NK-92 (cell line): ENCODE results near the gene LGR4.

Source experiments
- DNase-seq: peaks from one replicate; lab custom pipeline; 2025; ENCODE audit not compliant: unreplicated experiment; lab: John Stamatoyannopoulos, UW

The LGR4 gene

GRCh38 chr11:27487706-27488105 lies 15.1 kb upstream of the LGR4 start:
- no peak for DNase-seq

DNA sequence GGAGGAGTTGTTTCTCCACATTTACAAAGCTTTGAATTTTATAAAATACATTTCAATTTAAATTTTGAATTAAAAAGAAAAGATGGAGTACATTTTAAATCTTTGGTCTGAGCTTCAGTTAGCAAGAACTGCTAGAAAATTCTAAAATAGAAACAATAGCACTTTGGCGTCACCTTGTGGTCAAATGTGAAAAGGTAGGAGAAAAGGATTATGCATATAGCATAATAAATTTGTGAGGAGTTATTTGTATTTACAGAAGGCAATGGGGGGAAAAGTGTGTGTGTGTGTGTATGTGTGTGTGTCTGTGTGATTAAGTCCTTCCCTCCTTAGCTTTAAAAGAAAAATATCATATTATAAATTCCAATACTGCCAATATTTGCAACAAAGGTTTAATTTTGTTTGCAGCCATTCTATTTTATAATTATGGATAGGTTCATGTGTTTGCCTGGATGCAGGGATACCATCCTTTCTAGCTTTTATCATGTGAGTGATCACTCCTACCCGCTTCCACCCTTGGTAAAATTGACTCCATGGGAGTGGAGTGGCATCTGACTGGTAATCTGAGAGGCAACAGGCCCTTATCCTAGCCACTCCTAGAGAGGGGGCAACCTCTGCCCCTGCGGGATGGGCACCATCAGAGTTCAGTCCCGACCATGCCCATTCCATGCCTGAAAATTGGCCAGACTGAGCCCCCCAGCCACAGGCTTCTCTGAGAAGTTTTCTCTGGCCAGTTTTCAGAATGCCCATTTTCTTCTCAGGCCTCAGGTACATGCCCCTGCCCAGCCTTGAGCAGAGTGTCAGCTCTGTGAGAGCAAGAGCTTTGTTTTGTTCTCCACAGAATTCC lies 13.6 kb upstream of the LGR4 start:
- no peak for DNase-seq

GRCh38 chr11:27482793-27483192 lies 10.2 kb upstream of the LGR4 start:
- DNase-seq, result no peak

DNA sequence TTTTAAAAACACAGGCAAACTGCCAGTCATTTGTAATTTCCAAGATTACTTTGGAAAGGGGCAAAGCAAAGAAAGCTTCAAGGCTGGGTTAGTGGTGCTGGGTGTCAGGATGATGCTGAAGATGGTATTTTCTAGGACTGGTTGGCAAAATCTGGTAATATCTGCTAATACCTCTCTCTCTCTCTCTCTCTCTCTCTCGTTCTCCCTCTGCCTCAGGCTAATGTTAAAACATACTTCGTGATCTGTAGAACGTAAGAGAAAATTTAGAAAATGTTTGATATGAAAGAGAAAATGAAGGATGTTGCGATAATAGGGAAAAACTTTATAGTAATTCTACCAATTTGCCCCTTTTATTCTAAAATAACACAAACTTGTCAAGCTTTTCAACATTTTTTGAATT lies 9.4 kb upstream of the LGR4 start:
- no peak for DNase-seq

DNA sequence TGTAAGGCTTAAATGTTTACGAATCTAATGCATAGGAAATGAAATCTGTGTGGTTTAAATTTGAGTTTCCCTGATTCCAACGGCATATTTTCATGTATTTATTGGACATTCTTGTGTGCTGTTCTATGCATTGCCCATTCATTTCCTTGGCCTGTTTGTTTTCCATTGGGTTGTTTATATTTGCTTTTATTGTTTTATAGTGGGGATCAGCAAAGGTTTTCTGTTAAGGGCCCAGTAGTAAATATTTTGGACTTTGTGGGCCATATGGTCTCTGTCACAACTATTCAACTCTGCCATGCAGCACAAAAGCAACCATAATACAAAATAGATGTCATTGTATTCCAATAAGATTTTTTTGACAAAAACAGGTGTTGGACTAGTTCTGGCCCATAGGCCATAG lies 5.2 kb upstream of the LGR4 start:
- DNase-seq, result no peak

GRCh38 chr11:27477243-27477642 lies 4.7 kb upstream of the LGR4 start:
- DNase-seq, result no peak

DNA sequence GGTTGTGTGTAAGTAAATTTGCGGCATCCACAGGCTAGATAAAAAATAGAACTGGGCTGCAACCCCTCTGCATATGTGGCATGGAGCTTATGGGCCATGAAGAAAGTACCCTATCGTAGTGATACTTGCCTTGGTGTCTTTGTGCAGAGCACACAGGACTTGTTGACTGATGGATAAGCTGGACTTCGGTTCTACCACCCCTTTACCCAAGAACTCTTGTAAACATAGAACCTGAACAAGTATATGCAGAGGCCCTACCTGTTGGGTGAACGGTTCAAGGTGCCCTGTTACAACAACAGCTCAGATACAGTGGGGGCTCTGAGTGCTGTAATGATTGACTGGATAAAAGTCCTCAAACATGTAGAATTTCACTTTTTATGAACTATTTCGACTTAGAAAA lies 3.0 kb upstream of the LGR4 start:
- DNase-seq, result no peak

DNA sequence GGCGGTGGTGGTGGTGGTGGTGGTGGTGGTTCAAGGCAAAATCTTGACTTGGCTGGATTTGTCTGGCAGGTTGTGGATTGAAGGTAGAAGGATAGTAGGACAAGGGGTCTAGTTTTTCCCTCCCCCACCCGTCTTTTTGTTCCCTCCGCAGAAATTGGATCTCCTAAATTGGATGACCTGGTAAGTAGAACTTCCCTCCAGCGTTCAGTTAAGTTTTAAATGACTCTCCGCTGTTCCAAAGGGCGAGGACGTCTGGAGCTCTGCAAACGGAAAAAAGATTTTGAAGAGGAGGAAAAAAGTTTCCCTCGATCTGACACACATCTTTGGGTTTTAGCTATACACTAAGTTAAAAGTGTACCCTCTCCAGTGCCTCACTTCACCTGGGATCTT lies 422 bp upstream of the LGR4 start:
- DNase-seq, result no peak

GRCh38 chr11:27471589-27472397 lies 797 bp downstream of the LGR4 start:
- DNase-seq, result no peak

GRCh38 chr11:27470826-27471588 lies 1.6 kb downstream of the LGR4 start:
- DNase-seq, result no peak

GRCh38 chr11:27470166-27470565 lies 2.4 kb downstream of the LGR4 start:
- no peak for DNase-seq

- no peak for DNase-seq
Observed at GRCh38 chr11:27468995-27469695, 3.4 kb downstream of the LGR4 start.

GRCh38 chr11:27468209-27468994 lies 4.2 kb downstream of the LGR4 start:
- DNase-seq, result no peak

DNA sequence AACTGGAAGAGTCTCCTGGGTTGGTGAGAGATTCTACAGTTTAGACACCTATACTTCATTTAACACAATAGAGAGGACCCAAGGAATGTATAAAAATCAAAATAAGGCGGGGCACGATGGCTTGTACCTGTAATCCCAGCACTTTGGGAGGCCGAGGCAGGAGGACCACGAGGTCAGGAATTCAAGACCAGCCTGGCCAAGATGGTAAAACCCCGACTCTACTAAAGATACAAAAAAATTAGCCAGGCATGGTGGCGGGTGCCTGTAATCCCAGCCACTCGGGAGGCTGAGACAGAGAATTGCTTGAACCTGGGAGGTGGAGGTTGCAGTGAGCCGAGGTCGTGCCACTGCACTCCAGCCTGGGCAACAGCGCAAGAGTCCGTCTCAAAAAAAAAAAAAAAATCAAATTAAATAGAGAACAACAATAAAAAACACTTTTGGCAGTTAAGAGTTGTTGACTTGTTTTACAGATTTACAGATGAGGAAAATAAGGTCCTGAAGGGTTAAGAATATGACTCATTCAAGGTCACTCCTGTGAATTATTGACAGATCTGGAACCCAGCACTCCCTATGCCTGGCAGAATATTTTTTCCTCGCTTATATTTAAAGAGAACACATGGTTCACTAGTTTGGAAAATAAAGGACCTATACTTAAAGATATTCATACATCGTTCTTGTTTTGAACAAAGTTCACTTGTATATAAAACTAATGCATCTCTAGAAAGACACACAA lies 5.2 kb downstream of the LGR4 start:
- DNase-seq, result no peak

GRCh38 chr11:27466363-27466762 lies 6.2 kb downstream of the LGR4 start:
- no peak for DNase-seq

DNA sequence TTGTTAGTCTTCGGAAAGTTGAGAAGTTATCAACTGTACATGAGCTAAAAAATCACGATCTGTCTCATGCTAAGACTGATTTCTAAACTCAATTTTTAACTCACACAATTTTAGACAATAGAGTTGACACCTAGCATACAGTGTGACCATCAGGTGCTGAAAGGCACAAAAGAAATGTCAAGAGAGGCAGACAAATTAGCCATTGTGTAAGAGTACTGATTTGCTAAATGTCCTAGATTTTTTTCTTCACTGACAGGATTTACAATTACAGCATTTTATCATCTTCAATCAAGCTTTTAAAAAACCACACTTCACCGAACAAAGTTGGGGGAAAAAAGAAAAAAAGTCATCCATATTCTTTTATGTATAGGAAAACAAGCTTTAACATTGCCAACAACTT lies 7.0 kb downstream of the LGR4 start:
- DNase-seq, result no peak

- no peak for DNase-seq
Observed at GRCh38 chr11:27464909-27465308, 7.7 kb downstream of the LGR4 start.

GRCh38 chr11:27464289-27464696 lies 8.3 kb downstream of the LGR4 start:
- no peak for DNase-seq

DNA sequence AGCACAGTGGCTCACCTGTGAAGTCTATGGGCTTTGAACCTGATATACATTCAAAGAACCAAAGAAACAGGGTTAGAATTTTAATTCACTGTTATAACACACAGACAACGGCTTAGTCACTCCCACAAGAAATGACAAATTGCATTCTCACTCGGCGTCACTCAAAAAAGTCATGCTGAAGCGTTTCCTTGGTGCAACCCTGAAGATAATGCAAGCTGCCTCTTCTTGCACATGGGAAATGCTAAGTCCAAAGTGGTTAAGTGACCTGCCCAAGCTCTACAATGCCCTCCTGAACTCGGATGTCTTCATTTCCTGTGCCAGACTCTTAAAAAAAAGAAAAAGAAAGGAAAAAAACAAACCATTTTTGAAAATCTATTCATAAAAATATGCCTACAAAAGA lies 10.0 kb downstream of the LGR4 start:
- no peak for DNase-seq
